Measurements from ENCODE around the gene PRKCQ. TPM values are rescaled to one million over a fixed set of nuclear protein-coding genes. Genes with fewer than 3 reads are reported as not detected.

Gene PRKCQ
- total RNA-seq, 4 donors from 2014 or later: 1.8 to 11.6 (median 3.7) TPM

- no peaks in the 10 kb centered on the region for H3K4me1 ChIP-seq
- DNase-seq: no peak
- TF ChIP-seq, protein P1, sequence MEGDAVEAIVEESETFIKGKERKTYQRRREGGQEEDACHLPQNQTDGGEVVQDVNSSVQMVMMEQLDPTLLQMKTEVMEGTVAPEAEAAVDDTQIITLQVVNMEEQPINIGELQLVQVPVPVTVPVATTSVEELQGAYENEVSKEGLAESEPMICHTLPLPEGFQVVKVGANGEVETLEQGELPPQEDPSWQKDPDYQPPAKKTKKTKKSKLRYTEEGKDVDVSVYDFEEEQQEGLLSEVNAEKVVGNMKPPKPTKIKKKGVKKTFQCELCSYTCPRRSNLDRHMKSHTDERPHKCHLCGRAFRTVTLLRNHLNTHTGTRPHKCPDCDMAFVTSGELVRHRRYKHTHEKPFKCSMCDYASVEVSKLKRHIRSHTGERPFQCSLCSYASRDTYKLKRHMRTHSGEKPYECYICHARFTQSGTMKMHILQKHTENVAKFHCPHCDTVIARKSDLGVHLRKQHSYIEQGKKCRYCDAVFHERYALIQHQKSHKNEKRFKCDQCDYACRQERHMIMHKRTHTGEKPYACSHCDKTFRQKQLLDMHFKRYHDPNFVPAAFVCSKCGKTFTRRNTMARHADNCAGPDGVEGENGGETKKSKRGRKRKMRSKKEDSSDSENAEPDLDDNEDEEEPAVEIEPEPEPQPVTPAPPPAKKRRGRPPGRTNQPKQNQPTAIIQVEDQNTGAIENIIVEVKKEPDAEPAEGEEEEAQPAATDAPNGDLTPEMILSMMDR (IDR thresholded peaks at IDR 0.05): peak in 3 of 6 experiments; percentile 5 to 29 (median 9)
- TF ChIP-seq POLR2A (IDR thresholded peaks at IDR 0.05): no peak
- no peaks in the 10 kb centered on the region for H3K36me3 ChIP-seq
- H3K27ac ChIP-seq: no peak overlapping the region
- H3K27me3 ChIP-seq: no peaks in the 10 kb centered on the region
- no peak overlapping the region for H3K4me3 ChIP-seq
- H3K9me3 ChIP-seq: no peaks in the 10 kb centered on the region
Observed at GRCh38 chr10:6601246-6601805, 21.2 kb upstream of the PRKCQ start.

DNA sequence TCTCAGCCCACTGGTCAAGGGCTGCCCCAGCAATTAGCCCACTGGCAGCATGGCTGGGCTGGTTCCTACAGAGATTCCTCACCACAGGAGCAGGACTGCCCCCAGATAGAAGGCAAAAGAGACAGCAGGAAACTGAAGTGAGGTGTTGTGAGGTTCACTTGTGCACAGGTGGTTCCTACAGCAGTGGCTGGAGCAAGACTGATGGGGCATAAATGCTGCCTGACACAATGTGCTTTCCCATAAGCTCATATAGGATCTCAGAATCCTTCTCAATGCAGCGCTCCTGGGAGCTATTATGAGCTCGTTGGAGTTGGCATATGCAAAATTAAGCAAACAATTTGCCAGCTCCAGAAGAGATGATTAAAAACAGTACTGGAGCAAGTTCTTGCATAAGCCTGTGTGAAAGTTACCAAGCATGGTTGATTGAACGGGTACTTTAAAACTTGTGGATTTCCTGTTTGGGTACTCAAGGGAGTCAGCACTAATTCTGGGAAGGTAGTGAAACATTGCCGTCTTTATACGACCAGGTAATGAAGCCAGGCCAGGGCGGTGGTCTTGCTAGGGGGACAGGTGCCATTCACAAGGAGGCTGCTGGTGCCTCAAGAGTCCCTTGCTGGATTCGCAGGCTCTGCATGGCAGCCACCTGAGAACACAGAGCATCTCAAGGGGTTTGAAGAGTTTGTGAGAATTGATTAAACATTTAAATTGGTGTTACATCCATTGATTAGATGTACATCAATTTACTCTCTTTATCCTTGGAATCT, 20.3 kb upstream of the PRKCQ start:
- no peaks in the 10 kb centered on the region for H3K27me3 ChIP-seq
- no peak overlapping the region for H3K27ac ChIP-seq
- H3K36me3 ChIP-seq: no peaks in the 10 kb centered on the region
- TF ChIP-seq, protein P1 (IDR thresholded peaks at IDR 0.05): no peak
- TF ChIP-seq POLR2A (IDR thresholded peaks at IDR 0.05): no peak
- H3K4me1 ChIP-seq: no peaks in the 10 kb centered on the region
- no peak overlapping the region for H3K4me3 ChIP-seq
- no peaks in the 10 kb centered on the region for H3K9me3 ChIP-seq
- DNase-seq: no peak

GRCh38 chr10:6598679-6599078, 18.6 kb upstream of the PRKCQ start:
- no peak overlapping the region for H3K27ac ChIP-seq

DNA sequence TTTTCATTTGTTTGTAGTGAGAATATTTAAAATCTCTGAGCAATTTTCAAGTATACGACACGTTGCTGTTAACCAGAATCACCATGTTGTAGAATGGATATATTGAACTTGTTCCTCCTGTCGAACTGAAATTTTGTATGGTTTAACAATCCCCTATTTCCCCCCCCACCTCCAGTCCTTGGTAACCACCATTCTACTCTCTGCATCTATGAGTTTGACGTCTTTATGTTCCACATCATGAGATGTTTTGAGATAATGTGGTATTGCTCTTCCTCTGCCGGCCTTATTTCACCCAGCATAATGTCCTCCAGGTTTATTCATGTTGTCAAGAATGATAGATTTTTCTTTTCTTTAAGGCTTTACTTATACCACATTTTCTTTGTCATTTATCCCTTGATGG, 17.4 kb upstream of the PRKCQ start:
- Histone ChIP-seq H3K9me3 (no peaks in the 10 kb centered on the region), H3K4me1 (no peaks in the 10 kb centered on the region)

More at GRCh38 chr10:6598679-6599078, 18.6 kb upstream of the PRKCQ start:
- Histone ChIP-seq H3K36me3 (no peaks in the 10 kb centered on the region), H3K4me1 (no peaks in the 10 kb centered on the region), H3K9me3 (no peaks in the 10 kb centered on the region), H3K27me3 (no peaks in the 10 kb centered on the region), H3K4me3 (no peak overlapping the region)
- TF ChIP-seq POLR2A (IDR thresholded peaks at IDR 0.05): no peak
- TF ChIP-seq, protein P1 (IDR thresholded peaks at IDR 0.05): no peak
- DNase-seq: no peak

GRCh38 chr10:6595499-6595898, 15.4 kb upstream of the PRKCQ start:
- Histone ChIP-seq H3K36me3 (no peaks in the 10 kb centered on the region), H3K4me3 (no peak overlapping the region), H3K4me1 (no peaks in the 10 kb centered on the region), H3K27me3 (no peaks in the 10 kb centered on the region), H3K9me3 (no peaks in the 10 kb centered on the region), H3K27ac (no peak overlapping the region)
- no peak for DNase-seq
- TF ChIP-seq POLR2A (IDR thresholded peaks at IDR 0.05): no peak
- TF ChIP-seq, protein P1 (IDR thresholded peaks at IDR 0.05): no peak

More for the DNA sequence above, 17.4 kb upstream of the PRKCQ start:
- Histone ChIP-seq H3K36me3 (no peaks in the 10 kb centered on the region), H3K27ac (no peak overlapping the region), H3K27me3 (no peaks in the 10 kb centered on the region), H3K4me3 (no peak overlapping the region)
- TF ChIP-seq, protein P1 (IDR thresholded peaks at IDR 0.05): no peak
- no peak for TF ChIP-seq POLR2A (IDR thresholded peaks at IDR 0.05)
- DNase-seq: no peak

All from Peyer's patch (tissue), 4 donors.